ENCODE results near the gene NEDD4L.

NEDD4L gene

GRCh38 chr18:58017267-58017666 lies 26.8 kb upstream of the NEDD4L start:
- DNase-seq (ENCODE audit: low read depth): no peak

DNA sequence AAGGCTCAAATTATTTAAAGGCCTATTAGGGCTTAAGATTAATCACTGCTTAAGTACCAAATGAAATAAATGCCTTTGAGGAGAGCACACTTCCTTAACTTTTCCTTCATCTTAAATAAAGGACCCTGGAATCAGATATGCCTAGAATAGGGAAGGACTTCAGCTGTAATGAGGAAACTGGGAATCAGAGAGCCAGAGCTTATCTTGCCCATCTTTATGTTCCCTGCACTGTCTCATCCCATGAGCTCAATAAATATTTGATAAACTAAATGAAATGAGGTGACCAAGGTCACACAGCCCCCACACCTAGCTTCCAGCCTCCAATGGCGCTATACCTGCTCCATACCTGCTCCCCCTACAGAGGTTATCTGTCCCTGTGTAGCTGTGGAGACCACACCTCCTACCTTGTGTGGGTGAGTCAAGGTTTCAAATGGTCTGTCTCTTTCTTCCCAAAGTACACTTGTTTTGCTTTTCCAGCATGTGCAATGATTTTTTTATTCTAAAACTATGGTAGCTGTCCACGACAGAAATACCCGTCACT lies 23.4 kb upstream of the NEDD4L start:
- DNase-seq (ENCODE audit: low read depth): no peak
- TF ChIP-seq, protein P1, sequence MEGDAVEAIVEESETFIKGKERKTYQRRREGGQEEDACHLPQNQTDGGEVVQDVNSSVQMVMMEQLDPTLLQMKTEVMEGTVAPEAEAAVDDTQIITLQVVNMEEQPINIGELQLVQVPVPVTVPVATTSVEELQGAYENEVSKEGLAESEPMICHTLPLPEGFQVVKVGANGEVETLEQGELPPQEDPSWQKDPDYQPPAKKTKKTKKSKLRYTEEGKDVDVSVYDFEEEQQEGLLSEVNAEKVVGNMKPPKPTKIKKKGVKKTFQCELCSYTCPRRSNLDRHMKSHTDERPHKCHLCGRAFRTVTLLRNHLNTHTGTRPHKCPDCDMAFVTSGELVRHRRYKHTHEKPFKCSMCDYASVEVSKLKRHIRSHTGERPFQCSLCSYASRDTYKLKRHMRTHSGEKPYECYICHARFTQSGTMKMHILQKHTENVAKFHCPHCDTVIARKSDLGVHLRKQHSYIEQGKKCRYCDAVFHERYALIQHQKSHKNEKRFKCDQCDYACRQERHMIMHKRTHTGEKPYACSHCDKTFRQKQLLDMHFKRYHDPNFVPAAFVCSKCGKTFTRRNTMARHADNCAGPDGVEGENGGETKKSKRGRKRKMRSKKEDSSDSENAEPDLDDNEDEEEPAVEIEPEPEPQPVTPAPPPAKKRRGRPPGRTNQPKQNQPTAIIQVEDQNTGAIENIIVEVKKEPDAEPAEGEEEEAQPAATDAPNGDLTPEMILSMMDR (IDR thresholded peaks at IDR 0.05; ENCODE audit: low read depth, low read length, missing control alignments): no peak
- H3K4me3 ChIP-seq (ENCODE audit: low read depth, low read length): no peak overlapping the region

More at GRCh38 chr18:58017267-58017666, 26.8 kb upstream of the NEDD4L start:
- no peak overlapping the region for H3K4me3 ChIP-seq (ENCODE audit: low read depth, low read length)
- TF ChIP-seq, protein P1 (IDR thresholded peaks at IDR 0.05; ENCODE audit: low read depth, low read length, missing control alignments): no peak

GRCh38 chr18:58021504-58021903 lies 22.5 kb upstream of the NEDD4L start:
- TF ChIP-seq, protein P1 (IDR thresholded peaks at IDR 0.05; ENCODE audit: low read depth, low read length, missing control alignments): no peak
- DNase-seq (ENCODE audit: low read depth): no peak
- H3K4me3 ChIP-seq (ENCODE audit: low read depth, low read length): no peak overlapping the region

- TF ChIP-seq, protein P1 (IDR thresholded peaks at IDR 0.05; ENCODE audit: low read depth, low read length, missing control alignments): no peak
- no peak overlapping the region for H3K4me3 ChIP-seq (ENCODE audit: low read depth, low read length)
- DNase-seq (ENCODE audit: low read depth): no peak
Observed at GRCh38 chr18:58023108-58023507, 20.9 kb upstream of the NEDD4L start.

- no peak for DNase-seq (ENCODE audit: low read depth)
- TF ChIP-seq, protein P1 (IDR thresholded peaks at IDR 0.05; ENCODE audit: low read depth, low read length, missing control alignments): no peak
- H3K4me3 ChIP-seq (ENCODE audit: low read depth, low read length): no peak overlapping the region
Observed at GRCh38 chr18:58024139-58024538, 19.9 kb upstream of the NEDD4L start.

- TF ChIP-seq, protein P1 (IDR thresholded peaks at IDR 0.05; ENCODE audit: low read depth, low read length, missing control alignments): no peak
- no peak overlapping the region for H3K4me3 ChIP-seq (ENCODE audit: low read depth, low read length)
- no peak for DNase-seq (ENCODE audit: low read depth)
Observed at GRCh38 chr18:58025205-58025604, 18.8 kb upstream of the NEDD4L start.

DNA sequence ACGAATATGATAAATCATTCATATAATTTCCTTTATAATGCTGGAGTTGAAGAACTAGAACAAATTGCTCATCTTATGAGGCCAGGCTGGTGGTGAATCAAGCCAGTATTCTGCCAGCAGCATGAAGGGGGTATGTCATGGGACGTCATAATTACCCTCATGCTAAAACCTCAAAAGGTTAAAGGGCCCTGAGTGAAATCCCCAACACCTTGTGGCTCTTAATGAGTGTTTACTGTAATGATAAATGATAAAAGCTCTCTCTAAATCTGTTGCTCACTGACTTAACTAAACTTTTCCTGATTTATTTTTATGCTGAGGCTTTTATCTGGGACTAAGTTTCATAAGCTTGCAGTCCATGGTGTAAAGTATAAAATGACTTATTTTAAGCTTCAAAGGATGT lies 18.3 kb upstream of the NEDD4L start:
- no peak overlapping the region for H3K4me3 ChIP-seq (ENCODE audit: low read depth, low read length)
- TF ChIP-seq, protein P1 (IDR thresholded peaks at IDR 0.05; ENCODE audit: low read depth, low read length, missing control alignments): no peak
- DNase-seq (ENCODE audit: low read depth): no peak
